HuH-7 (cell line): Measurements from ENCODE around the gene TRIML1.
"Not testable (repeated sequence)": the region's sequence is repeated elsewhere in the genome, so short reads cannot be mapped to it uniquely, and the experiment has no call there.

Experiments used
- DNase-seq: peaks from one replicate; pipeline ENCODE4 v3.0.0; 2011; ENCODE audit warnings: low spot score

Gene TRIML1

DNA sequence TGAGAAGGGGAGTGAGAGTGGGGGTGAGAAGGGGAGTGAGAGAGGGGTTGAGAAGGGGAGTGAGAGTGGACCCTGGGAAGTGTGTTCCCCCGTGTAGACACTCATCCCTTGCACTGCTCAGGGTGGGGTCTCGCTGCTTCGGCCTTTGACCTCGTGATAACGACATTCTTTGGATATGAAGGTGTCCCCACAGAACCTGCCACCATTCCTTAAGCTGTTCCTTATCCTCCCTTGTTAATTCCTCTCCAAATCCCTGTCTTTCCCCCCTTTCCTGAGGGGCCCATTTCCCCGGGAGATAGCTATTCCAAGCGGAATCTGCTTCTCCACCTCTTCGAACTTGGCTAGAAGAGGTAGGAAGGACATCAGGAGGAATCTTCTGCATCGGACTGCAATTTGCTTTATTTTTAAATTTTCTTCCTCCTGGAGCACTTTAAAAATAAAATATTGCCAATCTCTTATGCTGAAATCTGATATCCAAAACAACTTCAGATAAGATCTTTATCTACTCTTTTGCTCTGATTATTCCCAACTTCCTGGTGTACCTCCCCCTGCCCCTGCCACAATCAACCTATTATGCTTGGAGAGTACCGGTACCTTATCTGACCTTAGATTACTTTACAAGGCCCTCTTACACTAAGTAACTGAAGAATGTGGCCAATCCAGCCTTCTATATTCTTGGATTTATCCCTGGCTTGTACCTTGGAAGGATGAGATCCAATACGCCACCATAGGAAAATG, 15.6 kb downstream of the TRIML1 start:
- no peak for DNase-seq

GRCh38 chr4:188158336-188158735, 19.1 kb downstream of the TRIML1 start:
- DNase-seq, result no peak

DNA sequence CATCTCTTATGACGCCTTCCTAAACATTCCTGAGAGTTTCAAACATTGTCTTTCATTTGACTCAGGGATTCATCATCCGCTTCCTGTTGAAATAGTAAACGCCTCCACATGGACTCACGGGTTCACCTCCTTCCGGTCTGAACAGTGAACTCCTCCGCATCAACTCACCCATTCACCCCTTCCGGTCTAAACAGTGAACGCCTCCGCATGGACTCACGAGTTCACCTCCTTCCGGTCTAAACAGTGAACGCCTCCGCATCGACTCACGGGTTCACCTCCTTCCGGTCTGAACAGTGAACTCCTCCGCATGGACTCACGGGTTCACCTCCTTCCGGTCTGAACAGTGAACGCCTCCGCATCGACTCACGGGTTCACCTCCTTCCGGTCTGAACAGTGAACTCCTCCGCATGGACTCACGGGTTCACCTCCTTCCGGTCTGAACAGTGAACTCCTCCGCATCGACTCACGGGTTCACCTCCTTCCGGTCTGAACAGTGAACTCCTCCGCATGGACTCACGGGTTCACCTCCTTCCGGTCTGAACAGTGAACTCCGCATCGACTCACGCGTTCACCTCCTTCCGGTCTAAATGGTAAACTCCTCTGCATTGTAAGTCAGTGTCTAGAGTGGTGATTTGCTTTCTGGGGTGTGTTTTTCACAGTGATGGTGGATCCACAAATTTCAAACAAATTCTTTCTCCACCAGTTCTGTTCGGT, 20.4 kb downstream of the TRIML1 start:
- not testable (repeated sequence) for DNase-seq

DNA sequence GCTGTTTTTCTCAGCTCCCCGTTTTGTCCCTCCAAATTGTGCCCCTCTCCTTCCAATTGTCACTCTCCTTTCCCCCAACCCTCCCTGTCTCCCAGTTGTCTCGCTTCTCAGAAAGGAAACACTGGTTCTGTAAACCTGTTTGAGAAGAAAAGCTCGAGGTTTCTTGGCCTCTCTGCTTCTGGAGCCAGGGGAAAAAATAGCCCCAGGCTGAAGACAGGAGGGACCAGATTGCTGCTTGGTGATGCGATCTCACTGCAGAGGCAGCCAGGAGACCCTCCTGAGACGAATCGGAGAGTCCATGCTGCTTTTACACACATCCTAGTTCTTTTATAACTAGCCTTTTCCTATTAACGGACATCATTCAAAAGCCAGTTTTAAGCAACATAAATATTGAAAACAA, 21.2 kb downstream of the TRIML1 start:
- DNase-seq, result no peak

DNA sequence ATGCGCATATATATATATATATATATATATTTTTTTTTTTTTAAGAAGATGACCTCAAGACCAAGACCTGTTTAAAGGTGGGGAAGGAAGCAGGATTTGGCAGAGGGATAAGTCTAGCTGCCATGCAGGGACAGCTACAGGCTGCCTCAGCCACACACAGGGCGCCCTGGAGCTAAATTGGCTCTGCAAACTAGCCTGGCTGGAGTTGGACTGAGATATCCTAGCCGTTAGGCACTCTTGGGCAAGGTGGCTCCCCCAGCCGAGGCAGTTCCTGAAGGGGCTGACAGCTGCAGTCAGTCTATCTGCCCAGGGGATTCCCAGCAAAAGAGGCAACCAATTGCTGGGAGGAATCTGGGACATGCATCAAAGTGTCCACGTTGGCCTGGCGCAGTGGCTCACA, 21.9 kb downstream of the TRIML1 start:
- DNase-seq, result no peak

- DNase-seq, result no peak
Observed at GRCh38 chr4:188162698-188163097, 23.5 kb downstream of the TRIML1 start.

GRCh38 chr4:188168726-188169373, 29.6 kb downstream of the TRIML1 start:
- no peak for DNase-seq

DNA sequence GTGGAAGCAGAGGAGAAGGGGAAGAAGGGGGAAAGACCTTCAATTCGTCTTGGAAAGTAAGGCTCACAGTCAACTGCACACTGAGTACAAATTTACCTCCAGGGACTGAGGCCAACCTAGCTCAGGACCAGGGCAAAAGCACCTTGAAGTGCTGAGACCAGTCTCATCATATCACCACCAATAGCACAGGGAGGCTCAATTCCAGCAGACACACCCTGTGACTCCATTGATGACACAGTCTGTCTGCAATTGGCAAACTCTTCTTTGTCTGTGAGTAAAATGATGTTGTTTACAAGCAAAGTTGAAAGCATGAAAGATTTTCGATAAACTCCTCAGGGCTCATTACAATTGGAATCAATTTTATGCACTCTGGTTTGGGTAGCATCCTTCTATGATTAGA, 32.3 kb downstream of the TRIML1 start:
- DNase-seq, result no peak

DNA sequence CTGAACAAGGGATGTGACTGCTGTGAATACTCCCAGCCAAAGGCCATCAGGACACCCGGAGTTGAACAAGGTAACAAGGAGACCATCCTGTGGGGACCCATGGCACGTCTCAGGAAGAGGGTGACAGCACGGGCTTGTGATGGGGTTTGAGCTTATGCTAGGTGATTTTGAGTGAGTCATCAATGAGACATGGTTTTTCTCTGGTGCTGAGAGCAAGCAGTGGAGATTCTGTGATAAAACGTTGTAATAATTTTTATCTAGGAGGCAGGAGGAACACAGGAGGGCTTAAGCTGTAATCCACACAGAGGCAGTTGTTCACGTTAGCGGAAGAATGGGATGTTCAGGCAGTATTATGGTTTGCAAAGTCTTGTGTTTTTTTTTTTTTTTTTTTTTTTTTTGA, 36.0 kb downstream of the TRIML1 start:
- DNase-seq, result no peak

- DNase-seq, result no peak
Observed at GRCh38 chr4:188177997-188178675, 38.9 kb downstream of the TRIML1 start.

DNA sequence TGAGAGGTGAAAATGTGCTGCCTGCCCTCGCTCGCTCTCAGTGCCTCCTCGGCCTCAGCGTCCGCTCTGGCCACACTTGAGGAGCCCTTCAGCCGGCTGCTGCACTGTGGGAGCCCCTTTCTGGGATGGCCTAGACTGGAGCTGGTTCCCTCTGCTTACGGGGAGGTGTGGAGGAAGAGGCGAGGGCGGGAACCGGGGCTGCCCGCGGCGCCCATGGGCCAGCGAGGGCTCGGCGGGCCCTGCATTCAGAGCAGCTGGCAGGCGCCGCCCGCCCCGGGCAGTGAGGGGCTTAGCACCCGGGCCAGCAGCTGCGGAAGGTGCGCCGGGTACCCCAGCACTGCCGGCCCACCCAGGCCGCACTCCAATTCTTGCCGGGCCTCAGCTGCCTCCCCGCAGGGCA, 39.6 kb downstream of the TRIML1 start:
- no peak for DNase-seq

DNA sequence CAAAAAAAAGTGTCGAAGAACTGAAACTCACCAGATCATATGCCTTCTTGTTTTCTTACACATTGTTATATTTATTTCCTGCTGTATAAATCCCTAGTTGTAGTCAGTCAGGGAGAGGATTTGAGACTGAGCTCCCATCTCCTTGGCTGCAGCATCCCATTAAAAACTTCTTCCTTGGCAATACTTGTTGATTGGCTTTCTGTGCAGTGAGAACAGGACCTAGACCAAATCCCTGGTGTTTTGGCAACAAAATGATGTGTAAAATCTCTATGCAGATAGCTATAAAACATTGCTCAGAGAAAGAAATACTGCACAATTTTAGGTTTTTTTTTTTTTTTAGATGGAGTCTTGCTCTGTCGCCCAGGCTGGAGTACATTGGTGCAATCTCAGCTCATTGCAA, 47.9 kb downstream of the TRIML1 start:
- DNase-seq, result no peak

GRCh38 chr4:188190461-188190860, 51.2 kb downstream of the TRIML1 start:
- no peak for DNase-seq

GRCh38 chr4:188194421-188194820, 55.2 kb downstream of the TRIML1 start:
- no peak for DNase-seq

DNA sequence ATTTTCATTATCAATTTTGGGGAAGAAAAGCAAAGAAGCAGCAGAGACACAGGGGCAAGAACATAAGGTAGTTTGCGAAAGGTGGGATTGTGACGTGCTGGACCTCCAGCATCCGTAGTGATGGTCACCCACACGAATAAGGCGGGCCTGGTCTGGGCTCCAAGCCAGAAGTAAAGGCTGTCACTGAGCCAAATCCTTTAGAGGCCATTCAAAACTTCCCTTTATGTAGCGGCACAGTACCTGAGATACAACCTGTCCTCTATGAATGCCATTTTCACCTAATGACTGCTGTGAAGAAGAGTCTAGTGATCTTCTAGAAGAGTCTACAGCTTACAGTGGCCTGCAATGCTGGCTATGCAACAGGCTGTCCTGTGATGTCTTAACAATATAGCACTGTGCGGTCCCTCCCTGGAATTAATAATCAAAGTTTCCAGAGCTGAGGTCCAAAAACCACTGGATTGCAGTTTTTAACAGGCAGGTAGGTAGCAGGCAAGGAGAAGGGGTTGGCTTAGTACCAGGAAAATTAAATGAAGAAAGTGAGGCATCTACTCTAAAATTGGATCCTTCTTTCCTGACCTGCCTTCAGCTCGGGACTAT, 56.2 kb downstream of the TRIML1 start:
- no peak for DNase-seq

DNA sequence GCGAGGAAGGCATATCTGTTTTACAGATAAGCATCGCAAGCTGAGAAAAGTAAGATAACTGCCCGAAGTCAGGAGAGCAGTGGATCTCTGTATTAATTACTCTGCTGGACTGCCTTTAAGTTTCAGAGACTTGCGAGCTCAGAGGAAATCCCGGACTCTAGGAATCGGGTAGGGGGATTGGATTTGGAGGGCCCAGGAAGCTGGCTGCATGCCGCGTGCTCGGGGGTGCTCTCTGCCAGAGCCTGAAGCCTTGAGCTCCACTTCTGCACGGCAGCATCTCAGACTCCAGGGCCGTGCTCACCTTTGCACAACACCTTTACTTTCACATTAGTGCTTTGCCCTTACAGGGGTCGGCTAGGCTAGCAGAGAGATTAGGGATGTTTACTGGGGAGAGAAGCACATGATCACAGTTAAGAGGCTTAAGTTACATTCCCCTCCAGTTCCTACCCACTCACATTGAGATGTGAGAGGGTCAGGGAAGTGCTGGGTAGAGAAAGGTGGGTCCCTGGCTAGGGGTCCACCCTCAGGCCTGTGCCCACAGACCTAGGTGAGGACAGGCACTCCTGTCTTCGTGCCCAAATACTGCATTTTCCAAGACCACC, 57.0 kb downstream of the TRIML1 start:
- no peak for DNase-seq
